NCI-H2196 treated with DMSO at 0.1 percent for 48 hours (cell line): ENCODE measurements around the gene MSRB2.
"Not testable (repeated sequence)": the region's sequence is repeated elsewhere in the genome, so short reads cannot be mapped to it uniquely, and the experiment has no call there.

Experiments
- DNase-seq: peaks from one replicate; lab custom pipeline; 2025; ENCODE audit not compliant: unreplicated experiment; lab: John Stamatoyannopoulos, UW

MSRB2 gene

DNA sequence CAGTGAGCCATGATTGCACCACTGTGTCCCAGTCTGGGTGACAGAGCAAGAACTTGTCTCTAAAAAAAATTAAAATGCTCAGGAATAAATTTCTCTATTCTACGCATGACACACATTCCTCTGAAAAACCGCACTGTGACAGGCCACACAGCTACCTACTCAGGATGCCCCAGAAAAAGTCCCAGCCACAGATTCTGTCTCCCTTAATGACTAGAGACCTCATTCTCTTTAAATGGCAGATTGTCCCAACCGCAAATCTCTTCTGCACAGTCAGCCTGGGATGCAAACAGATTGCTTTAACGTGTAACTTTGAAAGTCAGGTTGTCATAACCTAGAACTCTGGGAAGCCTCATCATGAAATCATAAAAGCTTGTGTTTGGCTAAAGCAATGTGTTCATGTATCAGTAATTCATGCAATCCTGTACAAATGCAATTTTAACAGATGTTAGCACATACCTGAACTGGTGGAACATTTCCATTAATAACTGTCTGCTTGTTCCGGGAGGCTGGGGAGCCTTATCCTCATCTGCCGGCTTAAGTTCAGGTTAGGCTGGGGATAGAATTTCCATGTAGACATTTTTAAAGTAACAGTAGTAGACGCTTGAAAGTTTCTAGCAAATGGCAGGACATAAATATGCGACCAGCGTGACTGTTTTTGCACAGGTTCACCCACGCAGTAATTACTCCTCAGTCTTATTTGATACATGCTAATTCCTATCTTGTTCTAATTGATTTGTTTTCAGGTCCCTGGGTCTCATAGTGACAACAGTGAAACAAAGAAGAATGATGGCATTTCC lies 26.2 kb upstream of the MSRB2 start:
- DNase-seq = no peak

DNA sequence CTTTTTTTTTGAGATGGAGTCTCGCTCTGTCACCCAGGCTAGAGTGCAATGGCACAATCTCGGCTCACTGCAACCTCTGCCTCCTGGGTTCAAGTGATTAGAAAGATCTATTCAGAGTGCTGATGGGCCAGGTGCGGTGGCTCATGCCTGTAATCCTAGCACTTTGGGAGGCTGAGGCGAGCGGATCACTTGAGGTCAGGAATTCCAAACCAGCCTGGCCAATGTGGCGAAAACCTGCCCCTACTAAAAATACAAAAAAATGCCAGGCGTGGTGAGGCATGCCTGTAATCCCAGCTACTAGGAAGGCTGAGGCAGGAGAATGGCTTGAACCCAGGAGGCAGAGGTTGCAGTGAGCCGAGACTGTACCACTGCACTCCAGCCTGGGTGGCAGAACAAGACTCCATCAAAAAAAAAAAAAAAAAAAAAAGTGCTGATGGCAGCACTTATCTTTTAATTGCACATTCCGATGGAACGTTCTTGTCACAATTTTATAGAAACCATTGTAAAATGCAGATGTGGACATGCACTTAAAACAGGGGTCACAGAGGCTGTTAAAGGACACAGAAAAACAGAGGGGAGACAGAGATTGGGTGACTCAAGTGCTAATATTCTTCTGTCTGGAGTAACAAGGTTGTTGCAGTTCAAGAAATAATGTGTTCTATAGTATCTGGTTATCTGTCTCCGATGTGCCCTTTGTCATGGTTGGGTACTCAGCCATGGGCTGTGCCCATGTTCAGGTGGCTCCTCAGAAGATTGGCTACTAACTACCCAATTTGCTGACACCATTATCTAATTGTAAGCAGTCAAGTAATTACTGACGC lies 25.1 kb upstream of the MSRB2 start:
- DNase-seq = not testable (repeated sequence)

DNA sequence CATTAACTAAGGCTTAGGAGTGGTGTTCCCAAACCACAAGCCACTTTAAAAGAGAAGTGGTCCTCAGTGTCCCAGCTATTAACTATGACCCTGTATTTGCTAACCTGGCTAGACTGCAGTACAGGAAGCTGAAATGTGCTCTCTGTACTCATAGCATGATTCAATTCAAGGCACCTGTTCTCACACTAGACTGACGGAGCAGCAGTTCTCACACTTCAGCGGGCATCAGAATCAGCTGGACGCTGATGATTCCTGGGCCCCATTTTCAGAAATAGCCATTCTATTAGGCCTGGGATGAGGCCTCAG lies 24.5 kb upstream of the MSRB2 start:
- DNase-seq = no peak

DNA sequence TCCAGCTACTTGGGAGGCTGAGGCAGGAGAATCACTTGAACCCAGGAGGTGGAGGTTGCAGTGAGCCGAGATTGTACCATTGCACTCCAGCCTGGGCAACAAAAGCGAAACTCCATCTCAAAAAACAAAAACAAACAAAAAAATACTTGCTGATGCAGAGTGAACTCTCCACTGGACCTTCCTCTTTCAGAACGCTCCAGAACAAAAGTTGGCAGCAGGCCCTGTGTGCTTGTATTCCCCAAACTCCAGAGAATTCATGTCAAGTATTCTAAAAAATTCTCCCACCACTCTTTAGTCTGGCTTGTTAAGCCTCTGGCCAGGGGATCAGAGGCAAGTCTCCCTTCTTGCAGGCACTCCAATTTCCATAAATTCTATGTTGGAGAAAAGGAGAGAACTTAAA lies 22.8 kb upstream of the MSRB2 start:
- not testable (repeated sequence) for DNase-seq

DNA sequence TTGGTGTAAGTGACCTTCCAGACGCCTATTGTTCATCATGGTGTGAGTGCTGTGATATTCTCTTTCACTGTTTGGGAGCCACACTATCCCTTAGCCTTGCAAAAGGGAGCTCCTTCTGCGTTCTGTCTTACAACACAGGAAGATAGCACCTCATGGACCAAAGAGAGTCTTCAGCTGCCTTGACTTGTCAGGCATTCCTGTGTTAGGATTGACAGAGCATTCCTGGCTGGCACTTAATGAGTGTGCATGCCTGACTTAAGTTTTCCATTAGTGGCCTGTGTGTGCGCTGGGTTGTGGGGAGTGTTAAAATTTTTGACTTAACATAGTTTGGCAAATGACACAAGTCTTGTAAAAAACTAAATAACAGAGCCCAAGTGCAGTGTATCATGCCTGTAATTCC lies 21.9 kb upstream of the MSRB2 start:
- DNase-seq = no peak

DNA sequence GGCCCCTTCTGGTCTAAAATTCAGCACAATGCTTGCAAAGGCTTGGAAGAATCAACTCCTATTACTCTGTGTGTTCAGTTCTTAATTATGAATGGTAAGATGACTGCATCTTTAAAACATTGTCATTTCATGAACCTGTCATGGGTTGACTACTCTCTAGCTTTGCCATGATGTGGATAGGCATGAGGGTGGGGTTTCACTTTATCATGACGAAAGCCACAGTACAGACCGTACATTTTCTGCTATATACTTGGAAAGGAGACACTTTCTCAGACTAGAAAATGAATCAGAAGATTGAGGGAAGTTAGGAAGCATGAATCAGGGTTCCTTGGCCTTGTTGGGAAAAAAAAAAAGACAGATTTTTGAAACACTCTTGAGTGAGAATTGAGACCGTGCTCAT lies 19.7 kb upstream of the MSRB2 start:
- DNase-seq = no peak

DNA sequence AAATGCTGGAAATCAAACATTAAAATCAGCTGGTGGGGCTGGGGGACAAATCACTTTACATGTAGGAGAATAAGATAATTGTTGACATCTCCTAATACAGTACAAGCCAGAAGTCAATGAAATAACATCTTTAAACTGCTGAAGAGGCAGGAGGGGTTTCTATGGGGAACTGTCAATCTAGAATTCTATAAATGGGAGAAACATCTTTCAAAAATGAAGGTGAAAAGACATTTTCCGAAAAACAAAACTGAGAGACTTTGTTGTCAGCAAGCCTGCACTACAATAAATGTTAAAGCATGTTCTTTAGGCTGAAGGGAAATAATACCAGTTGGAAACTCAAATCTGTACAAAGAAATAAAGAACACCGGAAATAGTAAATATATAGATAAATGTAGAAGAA lies 17.3 kb upstream of the MSRB2 start:
- no peak for DNase-seq

DNA sequence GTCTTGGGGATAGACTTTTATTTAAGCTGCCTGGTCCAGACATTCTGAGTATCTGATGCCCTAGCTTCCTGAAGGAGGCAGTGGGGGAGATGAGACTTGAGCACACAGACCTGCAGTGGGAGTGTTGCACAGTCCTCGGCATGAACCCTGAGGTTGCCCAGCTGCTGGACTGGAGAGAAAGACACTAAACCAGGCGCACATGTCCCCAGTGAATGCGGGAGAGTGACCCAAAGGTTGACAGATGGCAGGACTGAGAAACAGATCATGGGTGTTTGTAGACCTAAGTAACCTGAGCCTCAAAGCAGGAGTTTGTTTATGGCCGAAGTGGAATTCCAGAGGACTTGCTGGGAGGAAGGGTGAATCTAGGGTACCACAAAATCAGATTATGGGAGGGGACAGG lies 15.7 kb upstream of the MSRB2 start:
- DNase-seq = no peak

DNA sequence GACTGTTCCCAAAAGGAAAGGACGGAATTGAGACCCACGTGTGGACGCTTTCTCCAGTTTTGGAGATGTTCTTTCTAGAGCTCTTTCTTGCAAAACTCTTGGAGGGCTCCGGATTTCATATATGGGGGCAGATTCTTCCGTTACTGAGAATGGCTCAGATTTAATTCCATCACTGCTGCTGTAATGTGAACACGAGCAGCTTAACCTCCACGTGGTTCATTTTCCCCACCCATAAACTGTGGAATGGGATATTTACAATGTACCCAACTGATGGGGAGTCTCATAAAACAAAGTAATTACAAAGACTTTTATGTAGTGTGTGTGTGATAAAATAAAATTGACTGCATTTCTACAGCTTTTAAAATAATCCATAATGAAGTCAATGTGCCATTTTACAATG lies 15.1 kb upstream of the MSRB2 start:
- no peak for DNase-seq

DNA sequence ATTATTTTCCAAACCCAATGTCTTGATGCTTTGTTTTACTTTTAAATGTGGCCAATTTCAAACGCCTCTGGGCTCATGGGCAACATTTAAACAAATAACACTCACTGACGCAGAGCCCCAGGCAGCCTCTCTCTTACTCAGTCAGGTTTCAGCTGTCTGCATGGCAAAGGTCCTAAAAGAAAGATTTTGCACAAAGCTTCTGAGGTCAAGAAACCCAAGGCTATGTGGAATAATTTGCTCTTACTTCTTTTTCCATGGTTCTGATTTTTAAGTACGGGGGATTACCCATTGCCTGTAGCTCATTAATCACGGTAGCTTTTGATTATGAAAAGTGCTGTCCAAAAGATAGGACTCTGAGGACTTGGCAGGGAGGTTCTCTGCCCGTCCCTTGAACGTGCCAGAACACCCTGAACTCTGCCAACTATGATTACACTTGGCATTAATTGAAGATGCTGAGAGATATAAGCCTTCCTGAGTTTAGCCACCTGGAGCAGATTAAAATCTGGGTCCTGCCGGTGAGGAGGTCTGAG lies 14.1 kb upstream of the MSRB2 start:
- no peak for DNase-seq

DNA sequence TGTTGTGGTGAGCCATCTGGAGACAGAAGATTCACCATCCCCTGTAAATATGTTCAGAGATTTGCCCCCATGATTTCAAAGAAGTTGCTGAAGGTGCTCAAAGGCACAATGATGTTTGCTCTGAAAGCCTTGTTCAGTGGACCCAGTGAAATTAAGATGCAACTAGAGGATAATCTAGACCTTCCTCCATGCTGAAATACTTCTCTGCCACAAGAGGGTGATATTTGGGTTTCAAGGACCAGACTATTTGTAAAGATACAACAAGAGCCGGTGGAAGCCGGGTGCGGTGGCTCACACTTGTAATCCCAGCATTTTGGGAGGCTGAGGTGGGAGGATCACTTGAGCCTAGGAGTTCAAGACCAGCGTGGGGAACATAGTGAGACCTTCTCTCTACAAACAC lies 13.5 kb upstream of the MSRB2 start:
- DNase-seq = no peak

DNA sequence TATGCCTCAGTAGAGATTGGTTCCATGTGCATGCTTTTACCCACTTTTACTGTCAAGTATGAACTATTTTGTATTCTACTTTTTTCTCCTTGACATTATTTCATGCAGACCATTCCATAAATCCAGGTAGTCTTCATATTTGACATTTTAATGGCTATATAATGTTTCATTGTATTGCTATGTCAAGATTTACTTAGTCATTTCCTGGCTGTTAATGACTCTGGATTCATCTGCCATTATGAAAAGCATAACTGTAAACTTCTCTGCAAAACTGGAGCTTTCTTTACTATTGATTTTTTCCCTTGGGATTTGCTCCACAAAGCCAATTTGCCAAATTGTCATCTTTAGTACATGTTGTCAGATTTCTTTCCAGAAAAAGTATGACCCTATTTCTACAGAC lies 6.8 kb upstream of the MSRB2 start:
- no peak for DNase-seq

DNA sequence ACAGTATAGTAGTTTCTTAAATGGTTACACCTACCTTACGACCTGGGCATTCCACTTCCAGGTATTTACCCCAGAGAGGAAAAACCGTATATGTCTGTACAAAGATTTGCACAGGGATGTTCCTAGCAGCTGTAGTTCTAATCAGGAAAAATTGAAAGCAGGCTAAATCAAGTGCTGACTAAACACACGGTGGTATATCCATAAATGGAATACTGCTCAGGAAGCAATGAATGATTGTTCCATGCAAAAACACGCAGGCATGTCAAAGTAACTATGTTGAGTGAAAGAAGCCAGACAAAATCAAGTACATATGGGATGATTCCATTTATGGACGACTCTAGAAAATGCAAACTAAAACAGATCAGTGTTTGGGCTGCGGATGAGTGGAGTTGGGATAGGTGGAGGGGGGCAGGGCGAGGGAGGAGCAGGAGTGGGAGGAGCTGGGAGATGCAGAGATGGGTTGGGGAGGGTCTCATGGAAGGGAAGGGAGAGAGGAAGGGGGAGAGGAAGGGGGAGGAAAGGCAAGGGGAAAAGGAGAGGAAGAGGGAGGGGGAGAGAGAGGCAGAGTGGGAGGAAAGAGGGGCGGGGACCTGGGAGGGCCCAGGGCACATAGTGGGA lies 484 bp upstream of the MSRB2 start:
- DNase-seq = no peak

DNA sequence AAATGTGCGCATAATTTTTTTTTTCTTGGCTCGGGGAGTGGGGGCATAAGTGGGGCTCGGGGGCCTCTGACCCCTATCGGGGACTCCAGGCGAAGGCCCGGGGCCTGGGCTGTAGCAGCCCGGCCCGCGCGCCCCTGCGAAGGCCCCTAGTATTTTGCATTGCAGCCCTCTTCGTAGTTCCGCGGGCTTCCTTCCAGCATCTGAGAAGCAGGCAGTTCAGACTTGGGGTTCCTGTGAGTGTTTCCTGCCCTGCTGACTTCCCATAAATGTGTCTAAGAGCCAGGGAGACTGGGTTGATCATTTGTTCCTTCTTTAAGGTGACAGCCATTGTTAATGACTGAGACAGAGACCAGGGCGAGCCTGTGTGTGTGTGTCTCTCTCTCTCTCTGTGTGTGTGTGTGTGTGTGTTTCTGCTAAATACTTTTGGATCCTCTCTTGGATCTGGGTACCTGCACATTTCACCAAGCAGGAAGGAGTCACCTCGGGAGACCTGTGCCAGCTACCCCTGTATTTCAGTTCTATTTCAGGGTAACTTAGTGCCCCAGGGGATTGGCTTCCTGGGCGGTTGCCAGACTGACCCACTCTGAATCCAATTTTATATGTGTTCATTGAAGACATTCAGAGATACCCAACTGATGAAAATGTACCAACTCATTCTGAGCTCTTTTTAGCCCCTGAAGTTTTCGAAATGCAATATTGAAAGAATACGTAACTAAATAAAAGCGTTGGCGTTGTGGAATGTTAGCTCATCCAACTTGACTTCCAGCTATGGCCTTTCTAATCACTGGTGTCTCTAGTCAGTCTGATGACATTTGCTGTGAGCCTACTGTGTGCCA lies 805 bp downstream of the MSRB2 start:
- DNase-seq = no peak

DNA sequence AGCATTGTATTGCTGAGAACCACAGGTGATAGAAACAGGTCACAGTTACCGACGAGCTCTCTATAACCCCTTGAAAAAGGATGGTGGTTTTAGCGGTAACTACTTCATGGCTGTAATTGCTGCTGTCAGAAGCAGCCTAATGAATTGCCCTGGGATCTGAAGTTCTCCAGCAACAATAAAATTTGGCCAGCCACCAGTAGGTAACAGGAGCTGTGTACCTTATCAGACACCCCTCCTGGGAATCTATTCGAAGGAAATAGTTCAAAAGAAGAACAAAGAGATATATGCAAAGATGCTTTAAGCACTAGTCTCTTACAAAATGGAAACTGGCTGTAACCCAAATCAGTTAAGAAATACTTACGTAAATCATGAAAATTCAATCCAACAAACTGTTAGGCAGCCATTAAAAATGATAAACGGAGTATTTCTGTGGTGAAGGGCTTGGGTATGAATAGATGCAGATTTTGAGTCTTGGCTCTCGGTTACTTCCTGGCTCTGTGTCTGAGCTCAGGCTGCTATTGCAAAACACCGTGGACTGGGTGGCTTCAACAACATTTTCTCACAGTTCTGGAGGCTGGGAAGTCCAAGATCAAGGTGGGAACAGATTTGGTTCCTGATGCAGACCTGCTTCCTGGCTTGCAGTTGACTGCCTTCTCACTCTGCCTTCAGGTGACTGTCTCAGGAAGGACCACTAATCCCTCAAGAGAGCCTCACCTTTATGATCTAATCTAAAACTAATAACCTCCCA lies 1.6 kb downstream of the MSRB2 start:
- DNase-seq = no peak

DNA sequence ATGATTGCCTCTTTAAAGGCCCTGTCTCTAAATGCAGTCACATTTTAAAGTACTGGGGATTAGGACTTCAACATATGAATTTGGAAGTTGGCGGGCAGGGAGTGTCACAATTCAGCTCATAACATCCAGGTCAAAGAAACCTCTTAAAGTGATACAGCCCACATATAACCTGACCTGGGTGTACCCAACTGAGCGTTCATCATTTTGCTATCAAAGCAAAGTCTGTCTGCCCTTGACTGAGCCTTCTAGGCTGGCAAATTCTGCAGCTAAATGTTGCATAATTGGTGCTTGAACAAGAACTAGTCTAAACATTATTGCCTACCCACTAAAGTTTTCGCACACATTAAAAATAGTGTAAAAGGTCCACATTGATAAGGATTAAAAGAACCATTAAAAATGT lies 3.7 kb downstream of the MSRB2 start:
- DNase-seq = no peak

DNA sequence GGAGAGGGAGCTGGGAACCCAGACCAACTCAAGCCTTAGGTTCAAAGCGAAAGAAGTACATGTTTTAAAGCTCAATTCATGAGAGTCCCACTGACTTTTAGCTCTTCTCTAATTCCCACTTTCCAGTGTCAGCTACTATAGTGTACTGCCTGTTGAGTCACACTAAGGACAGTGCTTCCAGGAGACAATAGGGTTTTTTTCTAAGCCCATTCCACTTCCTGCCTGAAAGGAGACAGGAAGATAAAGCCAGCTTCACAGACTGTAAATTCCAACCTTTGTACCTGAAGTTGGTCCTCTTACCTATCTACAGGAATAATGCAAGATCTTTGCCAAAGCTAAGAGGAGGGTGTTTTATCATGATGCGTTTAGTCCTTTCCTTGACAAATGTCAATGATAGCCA lies 4.4 kb downstream of the MSRB2 start:
- DNase-seq = no peak

DNA sequence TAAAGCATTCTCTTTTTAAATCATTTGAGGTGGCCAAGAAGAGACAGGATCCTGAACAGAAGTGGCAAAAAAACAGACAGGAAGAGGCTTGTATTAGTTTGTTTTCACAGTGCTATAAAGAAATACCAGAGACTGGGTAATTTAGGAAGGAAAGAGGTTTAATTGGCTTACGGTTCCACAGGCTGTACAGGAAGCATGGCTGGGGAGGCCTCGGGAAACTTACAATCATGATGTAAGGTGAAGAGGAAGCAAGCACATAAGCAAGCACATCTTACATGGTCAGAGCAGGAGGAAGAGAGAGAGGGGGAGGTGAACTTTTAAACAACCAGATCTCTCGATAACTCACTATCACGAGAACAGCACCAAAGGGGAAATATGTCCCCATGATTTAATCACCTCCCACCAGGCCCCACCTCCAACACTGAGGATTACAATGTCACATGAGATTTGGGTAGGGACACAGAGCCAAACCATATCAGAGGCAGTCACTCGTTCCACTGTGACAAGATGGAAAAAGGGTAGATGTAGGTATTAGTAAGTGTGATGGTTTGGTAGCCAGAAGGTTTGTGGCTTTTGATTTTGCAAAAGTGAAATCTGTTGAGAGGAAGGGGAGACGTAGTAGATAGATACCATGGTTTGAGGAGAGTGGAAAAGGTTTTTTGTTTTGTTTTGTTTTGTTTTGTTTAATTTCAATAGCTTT lies 5.1 kb downstream of the MSRB2 start:
- DNase-seq = no peak

DNA sequence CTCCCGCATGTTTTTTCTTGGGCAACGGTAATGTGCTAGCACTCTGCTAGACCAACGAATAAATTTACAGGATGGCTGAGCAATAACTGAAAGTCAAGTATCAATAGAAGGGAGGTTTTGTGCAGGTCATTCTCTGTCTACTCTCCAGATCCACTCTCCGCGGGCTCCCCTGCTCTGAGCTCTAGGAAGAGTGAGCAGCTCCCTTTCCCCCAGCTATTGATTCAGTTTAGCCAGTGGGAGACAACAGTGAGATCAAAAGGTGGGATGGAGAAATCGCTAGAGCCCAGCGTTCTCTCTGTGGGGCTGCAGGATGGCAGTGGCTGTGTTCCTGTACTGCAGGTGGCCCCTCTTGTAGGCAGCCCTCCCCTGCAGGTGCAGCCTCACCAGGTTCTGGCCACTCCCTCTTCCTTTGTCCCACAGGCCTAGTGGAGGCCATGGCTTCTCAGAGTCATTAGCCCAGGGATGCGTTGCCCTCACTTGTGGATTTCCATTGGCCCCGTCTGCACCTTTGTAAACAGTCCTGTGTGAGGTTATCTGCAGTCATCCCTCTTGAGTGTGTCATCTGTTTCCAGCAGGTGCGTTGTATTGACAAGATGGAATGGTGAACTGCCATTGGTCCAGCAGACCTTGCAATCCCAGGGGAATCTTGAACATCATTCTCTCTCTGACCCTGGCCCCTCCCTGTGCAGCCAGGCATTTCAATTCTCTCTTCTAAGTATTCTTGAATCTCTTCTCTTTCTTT lies 11.1 kb downstream of the MSRB2 start:
- no peak for DNase-seq
